Measurements from ENCODE around the gene FGF22. TPM values are rescaled to one million over a fixed set of nuclear protein-coding genes. Genes with fewer than 3 reads are reported as not detected.
A peak's percentile ranks its signal among the peaks of the same experiment; 100 is the strongest.

Gene FGF22
- 0.20 TPM in 1 of 2 replicates, not detected in the other for total RNA-seq
- 0.18 and 0.70 TPM in 2 replicates for polyA plus RNA-seq

GRCh38 chr19:639253-640160, at the start of gene FGF22:
FGF22 (plus strand) TSS chr19:639879; CDS start chr19:639926, 47 bp downstream.
- Histone ChIP-seq H3K4me1 (ENCODE audit: insufficient read depth) (no peaks in the 10 kb centered on the region), H3K79me2 (peaks cover 4% of the 10 kb centered on the region), H3K4me3 (peak within 1 kb of the TSS; percentile 31), H3K27ac (no peak within 1 kb of the TSS), H3K27me3 (no peaks in the 10 kb centered on the region), H3K36me3 (replicated peaks; ENCODE audit: insufficient read depth, low read depth) (no peaks in the 10 kb centered on the region), H3K9me3 (ENCODE audit: low read depth) (no peaks in the 10 kb centered on the region), H3K9me2 (replicated peaks; ENCODE audit: insufficient read depth) (no peaks in the 10 kb centered on the region), H2AFZ (peak within 1 kb of the TSS; percentile 33), H3K4me2 (peak within 1 kb of the TSS; percentile 90), H4K20me1 (ENCODE audit: insufficient read depth, poor library complexity, severe bottlenecking) (no peaks in the 10 kb centered on the region)
- WGBS (ENCODE audit: low lambda C conversion rate, missing lambda C conversion rate), result 12% methylated on average over 59 of the region's 109 CpGs
- peak; percentile 95 for DNase-seq (ENCODE audit: low spot score)
- TF ChIP-seq EZH2phosphoT487 (IDR thresholded peaks at IDR 0.05; ENCODE audit: low read depth, severe bottlenecking, unreplicated experiment) (no peak), EZH2 (IDR thresholded peaks at IDR 0.05; ENCODE audit: borderline replicate concordance) (no peak), CTCF (IDR thresholded peaks at IDR 0.05; ENCODE audit: poor library complexity) (no peak)

- H4K20me1 ChIP-seq (ENCODE audit: insufficient read depth, poor library complexity, severe bottlenecking), result no peaks in the 10 kb centered on the region
- no peaks in the 10 kb centered on the region for H3K36me3 ChIP-seq (replicated peaks; ENCODE audit: insufficient read depth, low read depth)
- no peaks in the 10 kb centered on the region for H3K4me1 ChIP-seq (ENCODE audit: insufficient read depth)
- H3K9me3 ChIP-seq (ENCODE audit: low read depth), result no peaks in the 10 kb centered on the region
- DNase-seq (ENCODE audit: low spot score), result peak; percentile 56
- peak overlapping the region; percentile 76 for H3K4me2 ChIP-seq
- 0% methylated on average over 4 of the region's 50 CpGs for WGBS (ENCODE audit: low lambda C conversion rate, missing lambda C conversion rate)
- no peaks in the 10 kb centered on the region for H3K79me2 ChIP-seq
- peaks cover 38% of the 10 kb centered on the region for H3K27me3 ChIP-seq
- no peak overlapping the region for H3K27ac ChIP-seq
- no peaks in the 10 kb centered on the region for H3K9me2 ChIP-seq (replicated peaks; ENCODE audit: insufficient read depth)
- H2AFZ ChIP-seq, result no peak overlapping the region
- no peak overlapping the region for H3K4me3 ChIP-seq
- TF ChIP-seq CTCF (IDR thresholded peaks at IDR 0.05; ENCODE audit: poor library complexity) (no peak), EZH2phosphoT487 (IDR thresholded peaks at IDR 0.05; ENCODE audit: low read depth, severe bottlenecking, unreplicated experiment) (no peak), EZH2 (IDR thresholded peaks at IDR 0.05; ENCODE audit: borderline replicate concordance) (no peak)
Measured at GRCh38 chr19:590396-590745, 49.3 kb upstream of the FGF22 start.

GRCh38 chr19:590750-591098, 49.0 kb upstream of the FGF22 start:
- Histone ChIP-seq H3K27me3 (peaks cover 38% of the 10 kb centered on the region), H3K27ac (no peak overlapping the region), H2AFZ (no peak overlapping the region), H3K9me3 (ENCODE audit: low read depth) (no peaks in the 10 kb centered on the region), H3K79me2 (no peaks in the 10 kb centered on the region), H3K4me1 (ENCODE audit: insufficient read depth) (no peaks in the 10 kb centered on the region), H3K36me3 (replicated peaks; ENCODE audit: insufficient read depth, low read depth) (no peaks in the 10 kb centered on the region), H3K9me2 (replicated peaks; ENCODE audit: insufficient read depth) (no peaks in the 10 kb centered on the region), H3K4me3 (no peak overlapping the region), H4K20me1 (ENCODE audit: insufficient read depth, poor library complexity, severe bottlenecking) (no peaks in the 10 kb centered on the region), H3K4me2 (peak overlapping the region; percentile 76)
- 36% methylated on average over 8 of the region's 41 CpGs for WGBS (ENCODE audit: low lambda C conversion rate, missing lambda C conversion rate)
- peak; percentile 64 for TF ChIP-seq EZH2 (IDR thresholded peaks at IDR 0.05; ENCODE audit: borderline replicate concordance)
- no peak for TF ChIP-seq EZH2phosphoT487 (IDR thresholded peaks at IDR 0.05; ENCODE audit: low read depth, severe bottlenecking, unreplicated experiment)
- TF ChIP-seq CTCF (IDR thresholded peaks at IDR 0.05; ENCODE audit: poor library complexity), result no peak
- DNase-seq (ENCODE audit: low spot score), result no peak
